Keratinocyte (primary cell): ENCODE data around the gene PUM1. TPM values are rescaled to one million over a fixed set of nuclear protein-coding genes. Genes with fewer than 3 reads are reported as not detected.

ENCODE experiments used
- DNase-seq: peaks from one replicate; pipeline ENCODE4 v3.0.0-alpha.2; 2011; ENCODE audit warnings: low read depth, missing footprints, low spot score
- FAIRE-seq: peaks from 2 replicates; lab custom pipeline; 2011; peaks lifted over from hg19 to GRCh38; lab: Jason Lieb, UNC
- H2AFZ ChIP-seq: 2 replicates; pipeline ENCODE4 v1.6.0; 2012; ENCODE audit warnings: low read length, control low read depth, inconsistent platforms; ENCODE audit not compliant: control insufficient read depth
- H3K27ac ChIP-seq: 2 replicates; pipeline ENCODE4 v1.5.1; 2011; ENCODE audit warnings: low read length; ENCODE audit not compliant: control insufficient read depth, insufficient read depth
- H3K27me3 ChIP-seq: 3 replicates; pipeline ENCODE4 v1.6.0; 2011; ENCODE audit warnings: low read length; ENCODE audit not compliant: control insufficient read depth, insufficient read depth; ENCODE audit errors: extremely low read depth
- H3K36me3 ChIP-seq, 2 experiments: 2 replicates in 1 of 2; 3 replicates in 1 of 2; pipeline ENCODE4 v1.5.1; 2011; ENCODE audit warnings: low read length in 2 of 2, mild to moderate bottlenecking in 1 of 2; ENCODE audit not compliant: control insufficient read depth in 2 of 2, insufficient read depth in 2 of 2; ENCODE audit errors: extremely low read depth in 1 of 2
- H3K4me1 ChIP-seq: 3 replicates; pipeline ENCODE4 v1.5.1; 2011; ENCODE audit warnings: low read length; ENCODE audit not compliant: control insufficient read depth, insufficient read depth; ENCODE audit errors: extremely low read depth
- H3K4me2 ChIP-seq: 3 replicates; pipeline ENCODE4 v1.6.0; 2011; ENCODE audit warnings: low read depth, low read length; ENCODE audit not compliant: control insufficient read depth, insufficient read depth; ENCODE audit errors: extremely low read depth
- H3K4me3 ChIP-seq, 3 experiments: fragments of 200-600 bp in 1 of 3; sonication (generic) in 1 of 3; 2 replicates in 2 of 3; 3 replicates in 1 of 3; pipeline ENCODE4 v1.5.1; 2011 to 2016; ENCODE audit warnings: low read length in 3 of 3, mild to moderate bottlenecking in 3 of 3, control low read depth in 2 of 3, inconsistent platforms in 1 of 3, low read depth in 1 of 3, mixed read lengths in 1 of 3, mixed run types in 1 of 3, moderate library complexity in 1 of 3; ENCODE audit not compliant: control insufficient read depth in 2 of 3, insufficient read depth in 2 of 3; ENCODE audit errors: extremely low read depth in 1 of 3
- H3K79me2 ChIP-seq: 2 replicates; pipeline ENCODE4 v1.6.0; 2012; ENCODE audit warnings: low read length; ENCODE audit not compliant: control insufficient read depth, insufficient read depth
- H3K9ac ChIP-seq: 3 replicates; pipeline ENCODE4 v1.6.0; 2011; ENCODE audit warnings: low read length; ENCODE audit not compliant: control insufficient read depth, insufficient read depth; ENCODE audit errors: extremely low read depth
- H3K9me1 ChIP-seq: 3 replicates; pipeline ENCODE4 v1.6.0; 2011; ENCODE audit warnings: low read length; ENCODE audit not compliant: control insufficient read depth, insufficient read depth; ENCODE audit errors: extremely low read depth
- H3K9me3 ChIP-seq: 2 replicates; pipeline ENCODE4 v1.5.1; 2012; ENCODE audit warnings: low read depth, low read length; ENCODE audit not compliant: control insufficient read depth
- H4K20me1 ChIP-seq: 3 replicates; pipeline ENCODE4 v1.6.0; 2011; ENCODE audit warnings: low read length; ENCODE audit not compliant: control insufficient read depth, insufficient read depth; ENCODE audit errors: extremely low read depth
- EZH2 ChIP-seq: IDR thresholded peaks from one replicate; pipeline ENCODE4 v1.6.1; 2012; ENCODE audit warnings: inconsistent platforms, mild to moderate bottlenecking, low read length, moderate library complexity
- dilution Hi-C: fragments of 300-500 bp; cut with MboI; formaldehyde crosslinking; loops from one replicate; pipeline ENCODE4 v1.7.0; 2020; ENCODE audit warnings: low sequenced_read_pairs; ENCODE audit not compliant: extremely low pct_ligation_motif_present
- polyA plus RNA-seq, 5 experiments: library from polyadenylated mRNA; depleted of rRNA in 3 of 5; stranded (reverse) in 3 of 5; stranded (forward) in 1 of 5; unstranded in 1 of 5; fragments of >200 nt; gene quantifications; 1 replicate in 1 of 5; 2 replicates in 3 of 5; 3 replicates in 1 of 5; pipeline versions ENCODE4 v1.2.1 to v1.2.3, GENCODE V29; 2011 to 2012; ENCODE audit warnings: missing spikeins in 2 of 5, low read depth in 1 of 5, low replicate concordance in 1 of 5
- TF ChIP-seq, protein P1 (sequence below), 3 experiments: IDR thresholded peaks in 1 of 3; conservative IDR thresholded peaks in 1 of 3; optimal IDR thresholded peaks in 1 of 3; 2 replicates in 2 of 3; 3 replicates in 1 of 3; pipeline versions ENCODE3 to v1.5.1; 2011; ENCODE audit warnings: low read length in 3 of 3, mild to moderate bottlenecking in 3 of 3, moderate library complexity in 2 of 3, control low read depth in 1 of 3, inconsistent platforms in 1 of 3; ENCODE audit not compliant: insufficient read depth in 2 of 3; ENCODE audit errors: extremely low read depth in 1 of 3

PUM1 gene
- polyA plus RNA-seq, 1 donor (not counting 4 experiments of a cell fraction or from before 2014, with no cell fraction given) = 68.6 TPM

DNA sequence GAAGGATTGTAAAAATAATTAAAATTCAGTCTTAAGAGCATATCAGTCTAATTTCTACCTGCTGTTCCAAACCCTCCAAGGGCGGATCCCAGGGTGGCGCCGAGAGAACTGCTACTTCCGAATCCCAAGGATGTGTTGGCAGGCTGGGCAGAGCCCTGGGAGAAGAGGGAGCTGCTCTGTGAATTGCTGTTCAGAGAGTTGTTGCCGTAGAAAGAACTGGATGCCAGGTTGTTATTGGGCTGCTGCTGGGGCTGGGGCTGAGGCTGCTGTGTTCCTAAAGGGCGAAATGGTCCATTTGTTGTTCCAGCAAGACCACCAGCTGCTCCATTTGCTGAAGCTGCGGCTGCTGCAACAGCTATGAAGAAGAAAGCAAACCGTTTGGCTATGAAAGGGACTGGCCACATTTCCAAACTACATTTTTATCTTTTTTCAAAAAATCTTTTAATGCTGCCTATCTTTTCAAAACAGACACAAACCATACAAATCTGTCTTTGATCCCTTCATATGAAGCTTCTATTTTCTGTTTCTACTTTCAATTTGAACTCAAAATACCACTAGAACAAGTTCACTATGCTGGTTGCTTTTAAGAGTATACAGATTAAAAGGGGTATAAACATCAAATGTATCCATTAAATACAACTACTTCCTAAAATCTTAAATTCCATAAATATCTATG lies 99.5 kb downstream of the PUM1 start:
- Histone ChIP-seq H3K36me3 (peaks cover 30 to 47% of the 10 kb centered on the region in 2 experiments), H2AFZ (no peak overlapping the region), H3K4me1 (peaks cover 17% of the 10 kb centered on the region), H3K9me1 (no peaks in the 10 kb centered on the region), H3K79me2 (peaks cover 65% of the 10 kb centered on the region), H3K27ac (peak overlapping the region; percentile 1), H3K9me3 (no peaks in the 10 kb centered on the region), H3K4me3 (no peak overlapping the region), H3K9ac (no peak overlapping the region), H3K27me3 (no peaks in the 10 kb centered on the region), H4K20me1 (peaks cover 10% of the 10 kb centered on the region), H3K4me2 (no peak overlapping the region)
- dilution Hi-C loops = no loop called here
- FAIRE-seq (no peak), DNase-seq (no peak)
- no peak for TF ChIP-seq EZH2
- TF ChIP-seq, protein P1, sequence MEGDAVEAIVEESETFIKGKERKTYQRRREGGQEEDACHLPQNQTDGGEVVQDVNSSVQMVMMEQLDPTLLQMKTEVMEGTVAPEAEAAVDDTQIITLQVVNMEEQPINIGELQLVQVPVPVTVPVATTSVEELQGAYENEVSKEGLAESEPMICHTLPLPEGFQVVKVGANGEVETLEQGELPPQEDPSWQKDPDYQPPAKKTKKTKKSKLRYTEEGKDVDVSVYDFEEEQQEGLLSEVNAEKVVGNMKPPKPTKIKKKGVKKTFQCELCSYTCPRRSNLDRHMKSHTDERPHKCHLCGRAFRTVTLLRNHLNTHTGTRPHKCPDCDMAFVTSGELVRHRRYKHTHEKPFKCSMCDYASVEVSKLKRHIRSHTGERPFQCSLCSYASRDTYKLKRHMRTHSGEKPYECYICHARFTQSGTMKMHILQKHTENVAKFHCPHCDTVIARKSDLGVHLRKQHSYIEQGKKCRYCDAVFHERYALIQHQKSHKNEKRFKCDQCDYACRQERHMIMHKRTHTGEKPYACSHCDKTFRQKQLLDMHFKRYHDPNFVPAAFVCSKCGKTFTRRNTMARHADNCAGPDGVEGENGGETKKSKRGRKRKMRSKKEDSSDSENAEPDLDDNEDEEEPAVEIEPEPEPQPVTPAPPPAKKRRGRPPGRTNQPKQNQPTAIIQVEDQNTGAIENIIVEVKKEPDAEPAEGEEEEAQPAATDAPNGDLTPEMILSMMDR (optimal IDR thresholded peaks at IDR 0.05 in 1 of 3, IDR thresholded peaks at IDR 0.05 in 1 of 3, conservative IDR thresholded peaks at IDR 0.05 in 1 of 3; ENCODE audit: extremely low read depth in 1 of 3, insufficient read depth in 2 of 3, low read length in 3 of 3) = no peak

DNA sequence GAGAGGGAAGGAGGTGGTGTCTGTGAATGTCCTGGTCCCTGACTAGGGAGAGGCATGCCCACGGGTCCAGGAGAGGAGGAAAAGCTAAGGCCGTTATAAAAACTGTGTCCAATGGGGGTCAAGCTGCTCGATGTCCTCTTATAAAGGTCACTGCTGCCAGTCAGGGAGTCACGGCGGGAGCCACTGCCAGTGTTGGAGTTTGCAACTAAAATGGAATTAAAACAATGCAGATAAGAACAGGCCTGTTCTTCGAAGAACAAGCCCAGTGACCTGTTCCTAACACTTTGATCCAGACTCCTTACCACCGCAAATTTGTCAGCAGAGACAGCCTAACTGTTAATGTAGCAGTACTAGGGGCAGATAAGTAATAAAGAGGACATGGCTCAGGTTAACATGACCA lies 100.8 kb downstream of the PUM1 start:
- peaks cover 17% of the 10 kb centered on the region for H3K4me1 ChIP-seq
- peaks cover 9% of the 10 kb centered on the region for H4K20me1 ChIP-seq
- H3K4me3 ChIP-seq = no peak overlapping the region
- H3K27me3 ChIP-seq = no peaks in the 10 kb centered on the region
- no peaks in the 10 kb centered on the region for H3K9me3 ChIP-seq
- no peak overlapping the region for H3K4me2 ChIP-seq
- DNase-seq (no peak), FAIRE-seq (no peak)
- H2AFZ ChIP-seq = no peak overlapping the region
- no peak overlapping the region for H3K27ac ChIP-seq
- H3K9me1 ChIP-seq = no peaks in the 10 kb centered on the region
- H3K36me3 ChIP-seq = peaks cover 34 to 55% of the 10 kb centered on the region in 2 experiments
- peaks cover 64% of the 10 kb centered on the region for H3K79me2 ChIP-seq
- dilution Hi-C loops = no loop called here
- TF ChIP-seq EZH2 = no peak
- TF ChIP-seq, protein P1 (optimal IDR thresholded peaks at IDR 0.05 in 1 of 3, IDR thresholded peaks at IDR 0.05 in 1 of 3, conservative IDR thresholded peaks at IDR 0.05 in 1 of 3; ENCODE audit: extremely low read depth in 1 of 3, insufficient read depth in 2 of 3, low read length in 3 of 3) = no peak
- no peak overlapping the region for H3K9ac ChIP-seq
